WTC11 (cell line): ENCODE results near the gene GLYATL1B.

Experiments
- ATF2 ChIP-seq: sonication (generic); formaldehyde crosslinking; IDR thresholded peaks from 2 replicates; pipeline ENCODE4 v1.8.1; 2022; ENCODE audit warnings: low read depth, missing genetic modification reagents, borderline replicate concordance
- CTCF ChIP-seq: fragments of 200-600 bp; IDR thresholded peaks from 2 replicates; pipeline ENCODE4 v1.8.0; 2022; ENCODE audit warnings: antibody characterized with exemption
- E2F4 ChIP-seq: sonication (generic); formaldehyde crosslinking; IDR thresholded peaks from 2 replicates; pipeline ENCODE4 v1.8.1; 2022; ENCODE audit warnings: low read depth, mild to moderate bottlenecking, moderate library complexity, missing genetic modification reagents, borderline replicate concordance
- FOXP1 ChIP-seq: sonication (generic); formaldehyde crosslinking; IDR thresholded peaks from 2 replicates; pipeline ENCODE4 v1.8.0; 2022; ENCODE audit warnings: missing genetic modification reagents, mild to moderate bottlenecking, moderate library complexity, borderline replicate concordance
- GABPB1 ChIP-seq: sonication (generic); formaldehyde crosslinking; IDR thresholded peaks from 2 replicates; pipeline ENCODE4 v1.8.1; 2023; ENCODE audit warnings: mild to moderate bottlenecking, missing genetic modification reagents
- NFYB ChIP-seq: sonication (generic); formaldehyde crosslinking; conservative IDR thresholded peaks from 2 replicates; pipeline ENCODE4 v1.8.0; 2022; ENCODE audit warnings: low read depth, missing genetic modification reagents
- SP1 ChIP-seq: sonication (generic); formaldehyde crosslinking; conservative IDR thresholded peaks from 2 replicates; pipeline ENCODE4 v1.8.1; 2022; ENCODE audit warnings: missing genetic modification reagents
- ZNF263 ChIP-seq: sonication (generic); formaldehyde crosslinking; IDR thresholded peaks from 2 replicates; pipeline ENCODE4 v1.8.1; 2022; ENCODE audit warnings: low read depth, mild to moderate bottlenecking, moderate library complexity, missing genetic modification reagents

- TF ChIP-seq CTCF (no peak), SP1 (CRISPR knock-in tag) (no peak), FOXP1 (CRISPR knock-in tag) (no peak), NFYB (CRISPR knock-in tag) (no peak), ZNF263 (CRISPR knock-in tag) (no peak), ATF2 (CRISPR knock-in tag) (no peak), E2F4 (no peak), GABPB1 (CRISPR knock-in tag) (no peak)
Measured at GRCh38 chr11:59112494-59112893, 26.4 kb downstream of the GLYATL1B start.
